M059J (cell line): ENCODE data around the gene DKK3. TPM values are rescaled to one million over a fixed set of nuclear protein-coding genes. Genes with fewer than 3 reads are reported as not detected.

Source experiments
- DNase-seq: peaks from one replicate; pipeline ENCODE4 v3.0.0-alpha.2; 2012; ENCODE audit warnings: low read depth
- total RNA-seq: library from RNA; depleted of rRNA; stranded (reverse); fragments of >200 nt; shearing (Covaris generic); gene quantifications from 2 replicates; pipeline ENCODE4 v1.2.3, GENCODE V29; 2014

Gene DKK3
- total RNA-seq, 1 experiment from 2014 or later, result 1,045 TPM

DNA sequence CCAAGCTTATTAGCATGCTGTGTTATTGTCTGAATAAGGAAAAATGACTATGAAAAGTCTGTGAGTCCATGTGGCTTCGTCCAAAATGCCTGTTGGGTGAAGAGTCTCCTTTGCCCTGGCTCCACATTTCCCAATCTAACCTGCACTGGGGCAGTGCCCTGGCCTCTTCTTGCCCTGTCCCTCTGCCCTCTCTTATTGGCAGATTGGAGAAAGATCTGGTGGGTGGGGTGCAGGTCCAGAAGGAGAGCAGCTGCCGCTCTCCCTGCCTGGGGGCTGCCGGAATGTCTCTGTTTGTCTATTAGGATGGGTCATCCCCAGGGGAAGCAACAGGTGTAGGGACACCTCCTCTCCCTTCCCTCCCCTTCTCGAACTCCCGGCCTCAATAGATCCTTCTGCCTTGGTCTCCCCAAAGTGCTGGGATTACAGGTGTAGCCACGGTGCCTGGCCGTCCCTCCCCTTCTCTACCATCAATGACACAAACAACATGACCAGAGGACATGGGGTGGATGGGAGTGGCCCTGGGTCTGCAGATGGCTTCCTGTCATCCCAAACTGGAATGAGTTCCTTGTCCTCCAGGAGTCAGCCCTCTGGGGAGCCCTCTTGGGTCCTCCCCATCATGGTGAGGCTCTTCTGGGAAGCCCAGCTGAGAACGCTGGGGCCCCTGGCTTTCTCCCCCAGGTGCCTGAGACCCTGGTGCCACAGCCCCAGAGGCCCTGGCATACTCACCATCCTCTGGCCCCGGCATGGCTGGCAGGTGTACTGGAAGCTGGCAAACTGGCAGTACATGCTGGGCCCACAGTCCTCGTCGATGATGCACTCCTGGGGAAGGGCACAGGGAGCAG, 40.5 kb downstream of the DKK3 start:
- no peak for DNase-seq

DNA sequence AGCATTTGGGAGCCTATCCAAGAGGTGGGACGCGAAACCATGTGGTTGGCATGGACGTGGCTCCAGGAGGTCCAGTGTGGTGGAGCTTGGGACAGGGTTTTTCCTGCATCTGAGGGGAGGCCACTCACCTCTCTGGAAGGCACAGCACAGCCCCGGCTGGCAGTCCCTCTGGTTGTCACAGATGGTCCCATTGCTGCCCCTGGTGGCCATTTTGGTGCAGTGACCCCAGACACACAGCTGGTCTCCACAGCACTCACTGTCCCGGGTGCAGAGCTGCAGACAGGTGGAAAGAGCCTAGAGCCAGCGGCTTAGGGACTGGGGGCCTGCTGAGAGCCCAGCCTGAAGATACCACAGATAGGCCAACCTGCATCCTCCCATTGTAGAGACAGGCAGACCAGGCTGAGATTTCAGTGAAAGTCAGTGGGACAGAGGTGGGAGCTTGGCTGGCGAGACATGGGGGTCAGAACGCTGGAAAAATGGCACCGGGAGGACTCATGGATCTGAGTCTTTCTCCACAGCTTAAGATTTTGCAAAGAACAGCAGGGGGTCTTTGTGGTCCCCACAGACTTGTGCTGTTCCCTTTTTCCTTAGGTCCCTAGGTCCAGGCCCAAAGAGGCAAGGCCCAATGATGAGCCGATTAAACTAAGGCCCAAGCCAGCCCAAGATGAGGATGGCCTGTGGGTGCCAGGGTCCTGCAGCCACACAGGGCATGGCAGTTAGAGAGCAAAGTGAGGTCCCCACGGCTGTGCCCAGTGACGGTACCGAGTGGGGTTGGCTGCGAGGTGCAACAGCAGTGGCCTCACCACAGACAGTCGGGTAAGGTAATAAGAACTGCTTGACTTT, 41.4 kb downstream of the DKK3 start:
- DNase-seq, result peak; percentile 67

DNA sequence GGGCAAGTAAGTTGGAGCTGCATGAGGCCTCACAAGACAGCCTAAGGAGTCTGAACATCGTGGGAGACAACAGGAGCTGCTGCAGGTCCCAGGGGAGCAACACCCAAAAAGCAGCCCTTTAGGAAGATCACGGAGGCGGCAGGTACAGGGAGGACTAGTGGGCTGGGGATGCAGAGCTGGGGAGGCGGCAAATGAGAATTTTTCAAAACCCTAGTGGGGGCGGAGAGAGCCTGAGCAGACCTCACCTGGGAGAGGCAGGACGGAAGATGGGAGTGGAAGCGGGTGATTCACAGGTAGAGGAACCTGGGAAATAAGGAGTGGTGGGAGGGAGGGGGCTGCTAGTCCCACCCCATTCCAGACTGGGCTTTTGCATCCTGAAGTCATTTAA, 42.1 kb downstream of the DKK3 start:
- no peak for DNase-seq

DNA sequence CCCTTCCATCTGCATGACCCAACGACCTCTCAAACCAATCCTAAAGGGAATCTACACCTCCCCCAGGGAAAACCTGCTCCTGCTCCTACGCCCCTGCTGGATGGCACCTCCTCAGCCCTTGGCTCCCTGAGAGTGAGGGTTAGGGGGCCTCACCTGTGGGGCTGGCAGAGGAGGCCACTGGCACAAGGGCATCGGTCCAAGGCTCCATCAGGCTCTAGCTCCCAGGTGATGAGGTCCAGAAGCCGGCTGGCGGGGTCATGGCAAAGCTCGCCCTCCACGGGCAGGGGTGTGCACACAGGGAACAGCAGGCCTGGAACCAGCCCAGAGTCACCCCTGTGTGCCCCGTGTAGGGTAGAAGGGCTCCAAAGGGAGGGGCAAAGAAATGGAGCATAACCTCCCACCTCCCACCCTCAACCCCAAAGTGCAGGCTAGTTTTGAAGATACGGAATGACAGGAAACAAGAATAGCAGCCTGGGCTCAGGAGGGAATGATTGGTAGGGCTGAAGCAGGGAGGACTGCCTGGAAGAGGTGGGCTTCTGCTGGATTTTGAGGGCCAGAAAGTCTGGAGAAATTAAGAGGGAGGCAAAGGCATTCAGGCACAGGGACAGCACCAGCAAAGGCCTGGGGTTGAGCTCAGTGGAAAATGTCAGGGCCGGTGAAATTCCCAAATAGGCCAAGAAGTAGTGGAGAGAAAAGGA, 42.6 kb downstream of the DKK3 start:
- DNase-seq, result no peak

DNA sequence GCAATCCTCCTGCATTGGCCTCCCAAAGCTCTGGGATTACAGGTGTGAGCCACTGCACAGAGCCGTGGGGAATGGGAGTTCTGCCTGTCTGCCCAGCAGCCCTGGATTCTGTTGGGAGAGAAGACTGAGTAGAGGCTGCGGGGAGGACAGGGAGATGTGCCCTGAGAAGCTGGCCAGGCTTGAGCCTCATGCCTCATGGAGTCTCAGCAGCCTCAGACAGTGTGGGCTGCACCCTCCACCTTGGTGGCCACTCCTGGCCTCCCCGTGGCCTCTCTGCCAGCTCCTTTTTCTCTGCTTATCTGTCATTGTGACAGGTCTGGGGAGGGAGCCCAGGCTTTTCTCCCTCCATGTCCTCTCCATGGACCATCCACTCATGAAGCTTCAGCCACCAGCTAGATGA, 43.2 kb downstream of the DKK3 start:
- DNase-seq, result no peak

DNA sequence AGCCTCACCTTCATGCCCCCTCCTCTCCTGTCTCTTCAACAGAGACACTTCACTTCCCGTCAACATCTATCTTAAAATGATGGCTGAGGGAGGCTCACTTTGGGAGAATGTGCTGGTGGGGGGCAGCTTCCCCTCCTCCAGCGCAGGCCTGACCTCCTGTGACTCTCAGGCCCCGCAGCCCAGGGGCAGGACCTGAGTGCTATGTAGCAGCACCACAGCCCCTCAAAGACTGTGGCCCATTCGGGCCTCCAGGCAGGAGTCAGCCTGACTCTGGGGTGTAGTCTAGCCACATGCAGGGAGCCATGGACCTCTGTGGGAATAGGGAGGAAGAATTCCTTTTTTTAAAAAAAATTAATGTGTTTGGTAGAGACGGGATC, 43.7 kb downstream of the DKK3 start:
- no peak for DNase-seq

DNA sequence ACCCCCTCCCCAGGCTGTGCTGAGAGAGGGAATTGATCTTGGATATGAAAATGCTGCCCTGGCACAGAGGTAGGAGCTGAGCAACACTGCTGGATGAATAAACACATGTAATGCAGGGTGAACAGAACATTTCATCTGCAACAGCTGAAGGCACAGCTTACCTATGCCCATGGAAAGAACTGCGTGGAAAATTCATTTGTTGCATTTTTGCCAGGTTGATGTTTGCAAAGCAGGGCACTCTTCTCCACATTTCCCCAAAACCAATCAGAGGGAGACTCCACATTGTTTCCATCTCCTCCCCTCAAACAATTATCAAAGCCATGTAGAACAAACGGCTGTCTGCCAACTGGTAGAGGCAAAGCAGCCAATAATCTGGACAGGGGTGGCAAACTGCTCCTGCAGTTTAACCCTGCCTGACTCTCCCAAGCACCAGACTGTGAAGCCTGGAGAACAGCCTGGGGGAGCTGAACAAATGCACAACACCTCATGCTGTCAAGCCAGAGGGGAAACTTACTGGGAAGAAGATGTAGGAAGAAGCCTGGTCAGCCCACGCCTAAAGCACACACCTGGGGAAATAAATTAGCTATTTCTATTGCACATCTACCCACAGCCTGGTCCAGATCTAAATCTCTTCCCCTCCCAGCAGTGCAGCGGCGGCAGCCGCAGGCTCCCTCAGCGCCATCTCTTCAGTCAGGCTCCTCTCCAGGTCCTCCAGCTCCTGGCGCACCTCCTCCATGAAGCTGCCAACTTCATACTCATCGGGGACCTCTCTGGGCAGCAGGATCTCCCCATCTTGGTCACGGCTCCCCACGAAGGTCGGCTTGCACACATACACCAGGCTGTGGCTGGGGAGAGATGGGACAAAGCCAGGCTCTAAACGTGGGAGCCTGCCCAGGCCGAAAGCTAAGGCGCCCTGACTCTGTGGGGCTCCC, 44.3 kb downstream of the DKK3 start:
- DNase-seq, result no peak

DNA sequence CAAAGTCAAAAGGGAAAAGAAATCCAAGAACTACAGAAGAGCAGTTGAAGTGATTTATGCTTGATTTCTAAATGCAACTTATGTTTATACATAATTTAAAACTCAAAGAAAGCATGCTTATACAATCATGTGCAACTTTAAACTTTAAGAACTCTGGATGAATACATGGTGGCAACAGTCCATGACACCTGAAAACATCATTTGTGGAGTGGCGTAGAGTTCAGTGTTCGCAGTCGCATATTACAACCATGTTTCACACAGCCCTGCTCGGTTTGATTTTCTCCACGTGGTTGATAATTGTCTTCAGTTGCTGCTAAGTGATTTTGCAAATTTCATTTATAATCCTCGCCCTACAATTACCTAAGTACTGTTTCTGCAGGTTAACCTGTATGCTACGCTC, 45.4 kb downstream of the DKK3 start:
- DNase-seq, result no peak

DNA sequence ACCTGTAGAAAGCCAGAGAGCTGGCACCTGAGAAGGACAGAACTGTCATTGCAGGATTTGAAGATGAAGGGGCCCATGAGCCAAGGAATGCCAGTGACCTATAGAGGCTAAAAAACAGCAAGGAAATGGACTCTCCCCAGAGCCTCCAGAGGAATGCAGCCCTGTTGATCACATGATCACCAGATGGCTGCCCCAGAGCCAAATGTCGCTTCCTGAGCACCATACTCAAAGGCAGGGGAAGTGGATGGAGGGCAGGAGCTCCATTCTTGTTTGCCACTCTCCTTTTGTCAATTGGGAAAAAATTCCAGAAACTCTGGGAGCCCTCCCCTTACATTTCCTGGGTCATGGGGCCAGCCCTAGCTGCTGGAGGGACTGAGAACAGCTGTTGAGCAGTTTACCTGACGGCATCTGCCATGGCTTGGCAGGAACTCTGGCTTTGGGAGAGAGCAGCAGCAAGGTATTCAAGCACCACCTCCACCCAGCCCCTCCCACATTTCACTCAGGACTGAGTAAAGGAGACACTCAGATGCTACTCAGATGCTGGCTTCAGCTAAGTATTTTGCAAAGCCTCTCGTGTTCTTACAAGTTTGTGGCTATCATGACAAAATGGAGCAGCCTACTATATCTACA, 46.9 kb downstream of the DKK3 start:
- DNase-seq, result peak; percentile 12

DNA sequence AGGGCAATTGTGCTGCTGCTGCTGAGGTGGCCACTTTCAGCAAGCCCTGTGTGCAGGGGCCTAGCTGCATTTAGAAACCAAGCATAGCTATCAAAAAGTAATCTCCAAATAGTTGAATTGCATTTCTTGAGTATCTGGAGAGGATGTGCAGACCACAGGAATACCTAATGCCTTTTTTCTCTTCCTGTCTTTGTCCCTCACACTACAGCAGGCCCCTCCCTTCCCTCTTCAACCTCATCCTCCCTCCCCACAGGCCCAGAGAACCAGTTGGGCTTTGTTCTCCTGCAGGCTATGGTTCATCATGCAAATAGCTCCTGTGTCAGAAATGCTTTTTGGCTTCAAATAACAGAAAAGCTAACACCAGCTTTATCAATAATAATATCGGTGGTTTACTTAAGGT, 47.7 kb downstream of the DKK3 start:
- DNase-seq, result peak; percentile 56

DNA sequence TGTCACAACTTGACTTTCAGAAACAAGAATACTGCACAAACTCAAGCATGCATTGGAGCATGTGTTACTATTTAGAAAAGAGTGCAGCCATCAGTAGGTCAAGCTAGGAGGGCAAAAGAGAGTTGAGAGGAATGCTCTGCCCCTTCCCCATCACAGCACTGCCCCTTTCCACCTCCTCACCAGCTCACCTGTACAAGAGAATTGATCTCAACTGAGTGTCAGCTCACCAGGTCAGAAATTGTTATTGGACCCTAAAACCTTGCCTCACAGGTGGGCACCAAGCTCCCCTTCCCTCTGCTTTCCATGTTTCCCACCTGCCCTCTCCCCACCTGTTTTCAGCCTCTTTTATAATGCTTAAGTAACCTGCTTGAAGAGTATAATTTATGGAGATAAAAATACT, 48.8 kb downstream of the DKK3 start:
- DNase-seq, result no peak

DNA sequence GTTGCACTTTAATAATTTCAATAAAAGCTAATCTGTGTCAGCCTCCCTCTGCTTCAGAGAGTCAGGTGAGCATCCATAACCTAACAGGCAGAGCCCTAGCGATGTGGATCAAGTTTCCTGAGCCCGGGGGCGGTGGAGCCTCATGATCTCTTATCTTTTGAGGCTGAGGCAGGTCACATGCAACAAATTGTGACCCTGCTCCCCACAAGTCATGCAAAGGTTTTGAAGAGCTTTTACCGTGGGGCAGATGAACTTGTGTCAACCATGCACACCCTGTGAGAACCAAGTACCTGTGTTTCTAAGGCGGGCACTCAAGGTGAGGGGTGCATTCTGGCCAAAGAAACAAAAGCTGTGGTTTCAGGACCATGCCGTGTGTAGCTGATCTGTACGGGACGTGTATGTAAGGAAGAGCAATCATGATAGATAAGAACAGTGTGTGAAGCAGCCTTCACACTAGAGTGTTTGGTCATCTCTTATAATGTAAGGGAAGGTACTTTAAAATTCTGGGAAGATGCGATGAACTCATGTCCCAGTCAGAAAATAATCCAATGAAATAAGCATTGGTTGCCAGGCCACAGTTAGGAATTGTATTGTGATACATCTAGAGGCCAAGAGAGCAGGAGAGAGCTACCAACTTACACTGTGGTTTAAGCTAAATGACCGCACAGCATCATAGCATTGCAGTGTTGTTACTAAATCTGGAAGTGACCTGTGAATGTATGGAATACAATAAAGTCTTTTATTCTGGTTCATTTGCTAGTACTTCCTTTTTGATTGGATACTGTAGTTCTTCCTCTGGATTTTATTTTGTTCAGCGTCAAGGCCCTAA, 49.8 kb downstream of the DKK3 start:
- DNase-seq, result peak; percentile 5

DNA sequence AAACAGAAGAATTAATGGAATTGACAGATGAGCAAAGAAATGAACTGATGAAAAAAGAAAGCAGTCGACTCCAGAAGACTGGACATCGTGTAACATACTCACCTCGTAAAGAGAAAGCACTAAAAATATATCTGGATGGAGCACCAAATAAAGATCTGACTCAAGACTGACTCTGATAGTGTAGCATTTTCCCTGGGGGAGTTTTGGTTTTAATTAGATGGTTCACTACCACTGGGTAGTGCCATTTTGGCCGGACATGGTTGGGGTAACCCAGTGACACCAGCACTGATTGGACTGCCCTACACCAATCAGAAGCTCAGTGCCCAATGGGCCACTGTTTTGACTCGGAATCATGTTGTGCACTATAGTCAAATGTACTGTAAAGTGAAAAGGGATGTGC, 52.4 kb downstream of the DKK3 start:
- DNase-seq, result no peak

DNA sequence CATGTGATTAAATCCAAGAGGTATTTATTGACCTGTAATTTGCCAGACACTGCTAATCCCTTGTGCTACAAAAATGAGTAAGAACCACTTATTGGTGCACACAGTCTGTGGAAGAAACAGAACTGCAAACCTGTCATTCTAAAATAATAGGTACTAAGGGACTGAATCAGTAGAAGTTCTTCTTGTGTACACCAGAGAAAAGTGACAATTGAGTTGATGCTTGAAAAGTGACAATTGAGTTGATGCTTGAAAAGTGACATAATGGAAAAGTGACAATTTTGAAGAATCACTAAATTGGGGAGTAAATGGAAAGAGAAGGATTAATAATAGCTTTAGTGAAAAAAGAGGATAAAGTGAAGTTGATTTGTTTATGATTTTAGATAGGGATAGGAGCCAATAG, 56.4 kb downstream of the DKK3 start:
- no peak for DNase-seq

DNA sequence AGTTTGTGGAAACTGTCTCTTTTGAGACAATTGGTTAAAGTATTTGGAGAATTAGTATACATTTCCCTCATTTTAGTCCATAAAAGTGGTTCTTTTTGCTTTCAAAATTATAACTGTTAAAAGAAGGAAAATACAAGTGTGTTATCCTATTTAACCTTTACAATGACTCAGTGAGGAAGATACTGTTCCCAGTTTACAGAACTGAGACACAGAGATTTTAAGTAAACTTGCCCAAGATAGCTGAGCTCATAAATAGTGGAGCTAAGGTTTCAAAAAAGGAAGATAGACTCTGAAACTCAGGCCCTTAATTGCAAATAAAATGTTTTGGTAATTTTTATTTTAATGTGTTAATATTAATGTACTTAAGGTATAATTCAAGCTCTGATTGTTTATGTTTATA, 58.9 kb downstream of the DKK3 start:
- no peak for DNase-seq

DNA sequence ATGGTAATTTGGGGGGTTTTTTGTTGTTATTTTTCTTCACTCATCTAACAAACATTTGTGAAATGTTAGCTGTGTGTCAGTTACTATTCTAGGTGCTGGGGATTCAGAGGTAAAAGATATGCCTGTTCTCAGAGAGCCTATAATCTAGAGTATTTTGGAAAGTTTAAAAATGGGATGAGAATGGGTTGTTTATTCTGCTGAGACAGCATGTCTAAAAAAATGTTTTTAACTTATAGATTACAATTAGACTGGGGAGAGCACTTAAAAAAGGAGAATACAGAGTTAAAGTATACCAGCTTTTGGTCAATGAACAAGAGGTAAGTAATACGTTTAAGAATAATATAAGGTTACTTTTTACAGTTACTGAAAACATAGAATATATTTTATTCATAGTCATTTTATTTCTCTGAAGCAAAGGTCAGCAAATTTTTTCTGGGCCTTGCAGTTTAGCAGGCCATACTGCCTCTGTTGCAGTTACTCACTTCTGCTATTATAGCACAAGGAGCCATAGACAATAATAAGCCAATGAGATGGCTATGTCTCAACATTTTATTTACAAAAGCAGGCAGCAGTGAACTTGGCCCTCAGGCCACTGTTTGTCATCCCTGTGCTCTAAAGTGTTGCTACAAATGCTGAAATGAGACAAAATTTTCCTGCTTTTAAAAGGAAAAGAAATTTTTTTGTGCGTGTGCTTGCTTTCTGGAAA, 60.0 kb downstream of the DKK3 start:
- DNase-seq, result no peak

DNA sequence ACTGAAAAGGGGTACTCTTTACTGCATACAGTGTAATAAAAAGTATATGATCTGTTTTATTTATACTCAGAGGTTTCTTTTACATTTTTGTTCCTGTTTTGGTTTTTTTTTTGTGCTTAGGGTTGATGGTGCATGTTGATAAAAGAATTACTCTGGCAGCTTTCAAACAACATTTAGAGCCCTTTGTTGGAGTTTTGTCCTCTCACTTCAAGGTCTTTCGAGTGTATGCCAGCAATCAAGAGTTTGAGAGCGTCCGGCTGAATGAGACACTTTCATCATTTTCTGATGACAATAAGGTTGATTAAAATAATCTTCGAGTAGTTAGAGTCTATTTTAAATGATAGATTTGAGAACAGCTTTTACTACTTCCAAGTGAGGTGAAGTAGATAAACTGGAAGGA, 60.6 kb downstream of the DKK3 start:
- DNase-seq, result no peak

DNA sequence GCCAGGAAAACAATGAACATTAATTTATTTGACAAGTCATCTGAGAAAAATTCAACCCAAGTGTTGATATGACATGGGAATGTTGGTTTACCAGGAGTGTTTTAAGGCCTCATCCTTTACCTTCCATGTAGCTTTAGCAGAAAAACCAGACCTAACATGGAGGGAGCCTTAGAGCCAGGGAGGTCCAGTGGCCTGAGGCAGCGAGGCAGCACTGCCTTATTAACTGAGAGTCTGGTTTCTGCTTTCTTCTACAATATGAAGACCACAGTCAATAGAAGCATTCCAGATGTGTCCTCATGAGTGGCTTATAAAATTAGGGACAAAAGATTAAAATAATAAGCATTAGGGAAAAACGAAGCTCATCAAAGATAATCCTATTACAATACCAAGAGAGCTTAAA, 61.5 kb downstream of the DKK3 start:
- DNase-seq, result no peak

DNA sequence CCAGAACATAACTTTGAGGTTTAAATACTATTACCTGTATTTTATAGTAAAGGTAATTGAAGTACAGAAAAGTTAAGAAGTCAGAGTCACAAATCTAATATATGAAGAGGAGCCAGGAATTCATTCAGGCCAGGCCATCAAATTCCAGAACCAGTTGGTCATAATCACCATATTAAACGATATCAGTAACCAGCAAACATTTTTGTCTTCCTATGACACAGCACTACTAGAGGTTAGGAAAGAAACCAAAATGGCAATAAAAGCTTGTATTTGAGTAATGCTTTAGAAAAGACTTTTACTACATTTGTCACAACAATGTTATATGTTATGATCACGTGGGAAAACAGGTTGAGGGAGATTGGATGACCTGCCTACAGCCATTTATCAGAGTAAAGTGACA, 62.2 kb downstream of the DKK3 start:
- peak; percentile 72 for DNase-seq
